Fibroblast of villous mesenchyme (primary cell): ENCODE results near the gene C1orf21. TPM values are rescaled to one million over a fixed set of nuclear protein-coding genes. Genes with fewer than 3 reads are reported as not detected.

ENCODE experiments used
- DNase-seq: peaks from one replicate; pipeline ENCODE4 v3.0.0-alpha.2; 2010; ENCODE audit warnings: low read depth
- H3K4me3 ChIP-seq: 2 replicates; pipeline ENCODE4 v1.5.1; 2011; ENCODE audit warnings: low read depth, mild to moderate bottlenecking, low read length
- total RNA-seq: library from RNA; depleted of rRNA; stranded (reverse); fragments of >200 nt; gene quantifications from 2 replicates; pipeline ENCODE4 v1.2.3, GENCODE V29; 2012
- TF ChIP-seq, protein P1 (sequence below): IDR thresholded peaks from 2 replicates; pipeline ENCODE4 v1.5.1; 2012; ENCODE audit warnings: low read depth, mild to moderate bottlenecking, low read length; ENCODE audit not compliant: insufficient read depth

Gene C1orf21
- total RNA-seq, 1 donor = 3.5 TPM

DNA sequence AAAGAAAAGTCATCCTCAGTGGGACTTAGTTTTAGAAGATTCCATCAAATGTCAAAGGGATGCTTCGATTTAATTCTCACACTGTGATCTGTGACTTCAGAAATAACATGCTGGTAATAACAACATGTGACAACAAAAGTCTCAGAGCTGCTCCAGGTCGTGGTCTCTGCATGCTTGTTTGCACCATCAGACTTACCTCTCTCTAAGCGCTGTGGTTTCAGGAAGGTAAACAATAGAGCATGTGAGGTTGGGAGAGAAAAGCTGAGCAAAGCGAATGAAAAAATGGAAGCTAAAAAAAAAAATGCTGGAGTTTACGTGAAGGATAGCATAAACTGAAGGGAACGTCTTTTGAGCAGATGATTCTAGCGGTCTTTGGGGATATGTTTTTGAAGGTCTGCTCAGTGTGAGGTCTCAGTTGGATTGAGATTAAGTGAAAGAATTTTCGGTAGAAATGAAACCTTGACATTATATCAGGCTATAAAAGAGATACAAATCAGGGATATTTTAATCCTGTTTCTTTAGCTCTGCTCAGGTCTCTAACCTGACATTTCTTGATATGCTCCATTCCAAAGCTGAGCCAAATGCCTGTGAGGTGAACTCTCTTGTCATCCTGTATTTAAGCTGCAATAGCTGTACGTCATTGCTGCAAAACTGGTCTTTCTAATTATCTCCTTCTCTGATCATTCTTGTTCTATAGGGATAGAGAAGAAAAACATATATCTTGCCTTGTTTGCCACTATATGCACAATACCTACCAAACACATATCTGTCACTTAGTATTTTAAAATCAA, 86.5 kb downstream of the C1orf21 start:
- no peak overlapping the region for H3K4me3 ChIP-seq
- no peak for DNase-seq
- TF ChIP-seq, protein P1, sequence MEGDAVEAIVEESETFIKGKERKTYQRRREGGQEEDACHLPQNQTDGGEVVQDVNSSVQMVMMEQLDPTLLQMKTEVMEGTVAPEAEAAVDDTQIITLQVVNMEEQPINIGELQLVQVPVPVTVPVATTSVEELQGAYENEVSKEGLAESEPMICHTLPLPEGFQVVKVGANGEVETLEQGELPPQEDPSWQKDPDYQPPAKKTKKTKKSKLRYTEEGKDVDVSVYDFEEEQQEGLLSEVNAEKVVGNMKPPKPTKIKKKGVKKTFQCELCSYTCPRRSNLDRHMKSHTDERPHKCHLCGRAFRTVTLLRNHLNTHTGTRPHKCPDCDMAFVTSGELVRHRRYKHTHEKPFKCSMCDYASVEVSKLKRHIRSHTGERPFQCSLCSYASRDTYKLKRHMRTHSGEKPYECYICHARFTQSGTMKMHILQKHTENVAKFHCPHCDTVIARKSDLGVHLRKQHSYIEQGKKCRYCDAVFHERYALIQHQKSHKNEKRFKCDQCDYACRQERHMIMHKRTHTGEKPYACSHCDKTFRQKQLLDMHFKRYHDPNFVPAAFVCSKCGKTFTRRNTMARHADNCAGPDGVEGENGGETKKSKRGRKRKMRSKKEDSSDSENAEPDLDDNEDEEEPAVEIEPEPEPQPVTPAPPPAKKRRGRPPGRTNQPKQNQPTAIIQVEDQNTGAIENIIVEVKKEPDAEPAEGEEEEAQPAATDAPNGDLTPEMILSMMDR = no peak

DNA sequence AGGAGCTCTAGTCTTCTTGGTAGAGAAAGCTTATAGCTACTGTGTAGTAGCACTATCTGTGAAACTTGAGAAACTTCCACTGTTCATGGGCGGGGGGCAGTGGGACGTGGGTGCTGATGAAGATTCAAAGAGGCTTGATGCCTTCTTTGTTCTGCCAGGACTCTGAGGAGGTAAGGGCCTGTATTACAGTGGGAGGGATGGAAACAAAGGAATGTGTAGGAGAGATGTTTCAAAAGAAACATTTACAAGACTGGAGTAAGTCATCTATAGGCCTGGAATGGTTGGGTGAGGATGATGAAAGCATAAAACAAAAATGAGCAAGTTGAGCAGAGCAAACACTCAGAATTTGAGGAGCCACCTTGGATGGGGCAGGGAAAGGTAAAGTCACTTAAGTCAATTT, 89.4 kb downstream of the C1orf21 start:
- no peak overlapping the region for H3K4me3 ChIP-seq
- TF ChIP-seq, protein P1 = no peak
- DNase-seq = no peak

DNA sequence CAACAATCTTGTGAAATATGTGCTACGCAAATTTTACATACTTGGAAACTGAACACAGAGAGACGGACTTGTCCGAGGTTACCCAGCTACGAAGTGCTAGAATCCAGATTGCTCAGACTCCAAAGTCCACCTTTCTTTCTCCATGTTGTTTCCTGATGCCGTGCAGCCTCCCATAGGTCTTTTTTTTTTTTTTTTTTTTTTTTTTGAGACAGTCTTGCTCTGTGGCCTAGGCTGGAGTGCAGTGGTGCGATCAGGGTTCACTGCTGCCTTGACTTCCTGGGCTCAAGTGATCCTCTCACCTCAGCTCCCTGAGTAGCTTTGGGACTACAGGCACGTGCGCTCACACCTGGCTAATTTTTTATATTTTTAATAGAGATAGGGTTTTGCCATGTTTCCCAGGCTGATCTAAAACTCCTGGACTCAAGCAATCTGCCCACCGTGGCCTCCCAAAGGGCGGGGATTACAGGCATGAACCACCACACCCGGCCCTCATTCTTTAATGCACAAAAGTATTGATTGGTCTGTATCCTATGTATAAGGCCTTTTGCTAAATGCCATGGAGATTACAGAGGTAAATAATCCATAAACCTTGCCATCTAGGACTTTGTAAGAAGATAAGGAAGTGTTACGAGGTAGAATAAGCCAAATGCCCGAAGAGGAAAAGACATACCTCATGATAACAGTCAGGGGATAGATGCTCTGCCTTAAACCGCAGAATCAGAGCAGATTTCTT, 92.8 kb downstream of the C1orf21 start:
- DNase-seq = no peak
- TF ChIP-seq, protein P1 = no peak
- no peak overlapping the region for H3K4me3 ChIP-seq

DNA sequence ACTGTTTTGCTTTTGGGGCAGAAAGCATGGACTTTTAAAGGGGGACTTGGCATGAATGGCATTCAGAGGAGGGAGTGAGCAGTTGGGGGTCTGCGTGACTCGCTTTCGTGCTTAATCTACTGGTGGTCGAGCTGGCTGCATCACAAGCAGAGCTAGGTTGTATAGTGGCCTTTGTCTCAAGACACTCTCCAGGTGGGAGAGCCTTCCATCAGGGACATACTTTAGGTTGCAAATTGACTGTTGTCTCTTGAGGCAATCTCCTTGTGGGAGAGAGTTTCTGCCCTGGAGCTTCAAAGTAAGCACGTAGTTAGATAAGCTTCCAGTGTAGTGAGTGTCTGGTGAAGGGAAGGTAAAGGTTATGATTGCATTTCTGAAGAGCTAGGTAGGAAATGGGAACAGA, 93.9 kb downstream of the C1orf21 start:
- TF ChIP-seq, protein P1 = no peak
- no peak for DNase-seq

DNA sequence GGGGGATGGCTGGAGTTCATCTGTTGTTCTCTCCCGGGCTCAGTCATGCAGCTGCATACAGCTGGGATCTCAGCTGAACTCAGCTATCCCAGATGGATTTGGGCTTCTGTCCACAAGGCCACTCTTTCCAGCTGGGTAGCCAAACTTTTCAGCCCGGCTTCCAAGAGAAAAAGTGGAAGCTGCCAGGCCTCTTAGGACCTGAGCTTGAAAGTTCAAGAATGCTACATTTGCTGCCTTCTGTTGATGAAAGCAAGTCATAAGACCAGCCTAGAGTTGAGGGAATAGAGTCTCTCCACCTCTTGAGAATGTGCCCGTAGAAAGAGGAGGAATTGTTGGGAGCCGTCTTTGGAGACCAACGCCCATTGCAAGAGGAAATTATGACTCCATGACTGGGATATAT, 95.3 kb downstream of the C1orf21 start:
- H3K4me3 ChIP-seq = no peak overlapping the region
- TF ChIP-seq, protein P1 = no peak
- DNase-seq = peak; percentile 57

More for the DNA sequence above, 93.9 kb downstream of the C1orf21 start:
- no peak overlapping the region for H3K4me3 ChIP-seq

DNA sequence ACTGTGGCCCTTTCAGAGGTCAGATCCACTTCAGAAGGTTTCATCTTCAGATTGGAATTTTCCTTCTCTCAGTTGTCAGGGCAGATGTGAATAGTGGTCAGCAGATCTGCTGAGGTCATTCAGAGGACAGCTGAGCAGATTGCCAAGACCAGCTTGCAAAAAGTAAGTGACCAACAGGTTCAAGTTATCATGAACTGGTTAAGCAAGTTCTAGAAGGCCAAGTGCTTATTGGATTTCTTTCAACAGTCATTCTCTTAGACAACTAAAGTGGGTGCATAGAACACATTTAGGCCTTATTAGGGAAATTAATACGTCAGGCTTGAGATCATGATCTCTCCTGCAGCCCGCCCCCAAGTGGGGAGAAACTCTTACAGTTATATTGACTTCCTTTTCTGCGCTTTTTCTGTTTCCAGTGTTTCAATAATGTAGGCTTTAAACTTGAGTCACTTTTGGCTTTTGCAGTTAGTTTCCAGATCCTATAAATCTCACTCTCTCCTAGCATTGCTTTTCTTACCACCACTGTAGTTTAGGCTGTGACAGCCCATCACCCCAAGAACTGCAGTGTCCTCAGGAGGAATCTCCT, 96.4 kb downstream of the C1orf21 start:
- TF ChIP-seq, protein P1 = peak; percentile 24
- DNase-seq = peak; percentile 94
- H3K4me3 ChIP-seq = no peak overlapping the region
